GM19395 (cell line): Measurements from ENCODE around the gene PAGR1.
"Not testable (repeated sequence)": the region's sequence is repeated elsewhere in the genome, so short reads cannot be mapped to it uniquely, and the experiment has no call there.

Source experiments
- ATAC-seq: cut with Tn5 transposase; IDR thresholded peaks from one replicate; pipeline ENCODE4 v1.9.1; 2021; ENCODE audit warnings: mild to moderate bottlenecking, moderate library complexity; ENCODE audit not compliant: unreplicated experiment

The PAGR1 gene

DNA sequence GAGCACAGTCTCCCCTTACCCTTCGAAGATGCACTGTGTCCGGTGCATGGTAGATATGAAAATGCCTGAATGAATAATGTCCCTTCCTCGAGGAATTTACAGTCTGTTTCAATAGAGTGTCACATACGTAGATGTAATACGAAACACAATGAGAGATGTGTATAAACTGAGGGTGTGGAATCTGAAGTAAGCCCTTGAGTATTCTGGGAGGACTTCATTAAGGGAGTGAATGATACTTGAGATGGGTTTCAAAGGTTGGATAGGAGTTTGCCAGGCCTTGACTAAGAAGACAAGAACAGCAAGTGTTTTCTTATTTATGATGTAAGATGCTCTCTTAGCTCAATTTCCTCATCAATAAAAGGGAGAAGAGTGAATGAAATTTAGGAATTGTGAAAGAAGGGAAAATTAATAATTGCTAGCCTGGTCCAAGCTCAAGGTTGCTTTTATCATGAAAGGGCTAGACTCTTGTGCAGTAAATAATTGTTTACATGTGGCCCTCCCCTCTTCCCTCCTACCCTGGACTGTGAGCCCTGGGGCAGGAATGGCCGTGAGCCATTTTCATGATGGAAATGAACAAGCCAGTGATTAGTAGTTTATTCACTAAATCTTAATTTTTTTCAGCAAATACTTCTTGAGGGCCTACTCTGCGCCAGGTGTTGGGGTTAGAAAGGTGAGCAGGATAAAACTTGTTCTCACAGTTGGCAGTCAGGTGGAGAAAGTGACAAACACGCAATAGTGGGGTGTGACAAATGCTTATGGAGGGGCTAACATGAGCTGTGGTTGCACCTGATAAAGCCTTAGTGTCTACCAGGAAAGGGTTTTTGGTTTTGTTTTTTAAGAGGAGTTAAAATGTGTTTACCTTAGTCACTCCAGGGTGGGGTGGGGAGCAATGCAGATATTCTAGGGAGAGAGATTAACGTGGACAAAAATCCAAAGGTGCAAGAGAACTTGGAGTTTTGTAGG lies 23.8 kb upstream of the PAGR1 start:
- ATAC-seq = no peak

DNA sequence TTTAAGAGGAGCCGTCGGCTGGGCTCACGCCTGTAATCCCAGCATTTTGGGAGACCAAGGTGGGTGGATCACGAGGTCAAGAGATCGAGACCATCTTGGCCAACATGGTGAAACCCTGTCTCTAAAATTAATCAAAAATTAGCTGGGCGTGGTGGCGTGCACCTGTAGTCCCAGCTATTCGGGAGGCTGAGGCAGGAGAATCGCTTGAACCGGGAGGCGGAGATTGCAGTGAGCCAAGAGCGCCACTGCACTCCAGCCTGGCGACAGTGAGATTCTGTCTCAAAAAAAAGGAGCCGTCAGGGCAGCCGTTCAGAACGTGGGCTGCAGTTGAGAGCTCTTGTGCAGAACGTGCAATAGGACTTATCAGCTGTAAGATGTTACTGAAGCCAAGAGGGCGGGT lies 22.8 kb upstream of the PAGR1 start:
- ATAC-seq = not testable (repeated sequence)

DNA sequence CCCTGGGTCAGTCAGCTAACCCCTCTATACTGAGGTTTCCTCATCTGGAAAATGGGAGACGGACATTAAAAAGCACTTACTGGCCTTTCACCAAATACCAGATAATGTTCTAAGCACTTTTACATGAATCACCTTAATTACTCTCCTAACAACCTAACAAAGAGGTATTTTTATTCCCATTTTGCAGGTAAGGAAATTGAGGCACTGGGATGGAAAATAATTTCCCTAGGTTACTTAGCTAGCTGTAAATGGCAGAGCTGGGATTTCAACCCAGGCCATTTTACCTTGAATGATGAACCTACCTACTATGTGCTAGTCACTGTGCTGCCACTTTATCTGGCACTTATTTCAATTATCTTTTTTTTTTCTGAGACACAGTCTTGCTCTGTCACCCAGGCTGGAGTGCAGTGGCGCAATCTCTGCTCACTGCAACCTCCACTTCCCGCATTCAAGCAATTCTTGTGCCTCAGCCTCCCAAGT lies 21.7 kb upstream of the PAGR1 start:
- no peak for ATAC-seq

DNA sequence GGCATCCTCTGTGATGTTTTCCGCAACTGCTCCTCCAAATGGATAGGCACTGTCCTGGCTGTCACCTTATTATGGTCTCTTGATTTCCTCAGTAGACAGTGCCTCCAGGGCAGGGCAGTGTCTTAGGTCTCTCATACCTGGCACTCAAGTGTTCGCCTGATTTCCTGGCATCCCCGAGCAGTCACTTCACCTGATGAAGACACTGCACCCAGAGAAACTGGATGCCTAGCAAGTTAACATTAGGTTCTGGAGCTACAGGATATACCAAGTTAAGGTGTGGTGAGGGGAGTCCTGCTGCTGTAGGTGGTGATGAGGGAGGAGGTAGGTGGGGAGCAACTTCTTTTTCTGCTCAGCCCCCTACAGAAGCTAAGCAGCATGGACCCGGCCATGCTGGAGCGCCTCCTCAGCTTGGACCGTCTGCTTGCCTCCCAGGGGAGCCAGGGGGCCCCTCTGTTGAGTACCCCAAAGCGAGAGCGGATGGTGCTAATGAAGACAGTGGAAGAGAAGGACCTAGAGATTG lies 13.5 kb upstream of the PAGR1 start:
- no peak for ATAC-seq

DNA sequence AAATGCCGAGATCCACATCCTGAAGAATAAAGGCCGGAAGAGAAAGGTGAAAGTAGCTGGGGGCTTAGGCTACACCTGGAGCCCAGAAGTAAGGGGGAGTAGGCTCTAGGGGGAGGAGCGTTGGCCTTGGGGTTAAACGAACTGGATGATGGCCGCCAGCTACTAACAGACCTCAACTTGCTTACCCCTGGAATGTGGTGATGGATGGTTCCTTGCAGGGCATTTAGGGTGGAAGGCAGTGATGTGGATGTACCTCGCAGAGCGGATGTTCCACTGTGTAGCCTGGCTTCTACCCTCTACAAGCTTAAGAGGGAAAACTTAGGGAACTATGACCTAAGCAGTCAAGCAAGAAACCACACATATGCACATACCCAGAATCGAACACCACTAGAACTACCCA lies 11.9 kb upstream of the PAGR1 start:
- no peak for ATAC-seq

DNA sequence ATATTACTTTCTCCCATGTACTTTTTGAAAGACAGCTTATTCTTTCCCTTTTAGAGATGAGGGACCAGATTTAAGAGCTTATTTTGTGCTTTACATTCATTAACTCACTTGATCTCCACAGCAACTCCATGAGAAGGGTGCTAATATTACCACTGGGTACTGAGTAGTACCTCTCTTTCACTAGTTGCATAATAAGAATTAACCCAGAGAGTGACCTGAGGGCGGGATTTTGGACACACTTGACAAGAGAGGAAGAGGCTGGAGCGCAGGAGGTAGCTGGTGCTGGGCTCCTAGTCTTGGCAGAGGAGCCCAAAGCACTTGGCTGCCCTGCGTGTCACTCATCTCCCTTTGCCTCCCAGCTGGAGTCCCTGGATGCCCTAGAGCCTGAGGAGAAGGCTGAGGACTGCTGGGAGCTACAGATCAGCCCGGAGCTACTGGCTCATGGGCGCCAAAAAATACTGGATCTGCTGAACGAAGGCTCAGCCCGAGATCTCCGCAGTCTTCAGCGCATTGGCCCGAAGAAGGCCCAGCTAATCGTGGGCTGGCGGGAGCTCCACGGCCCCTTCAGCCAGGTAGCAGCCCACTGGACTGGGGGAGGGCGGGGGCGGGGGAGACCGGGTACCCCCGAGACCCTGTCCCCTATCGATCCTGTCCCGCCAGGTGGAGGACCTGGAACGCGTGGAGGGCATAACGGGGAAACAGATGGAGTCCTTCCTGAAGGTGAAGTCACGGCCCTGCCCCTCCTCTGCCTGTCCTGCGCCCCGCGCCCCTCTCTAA lies 11.3 kb upstream of the PAGR1 start:
- ATAC-seq = no peak

DNA sequence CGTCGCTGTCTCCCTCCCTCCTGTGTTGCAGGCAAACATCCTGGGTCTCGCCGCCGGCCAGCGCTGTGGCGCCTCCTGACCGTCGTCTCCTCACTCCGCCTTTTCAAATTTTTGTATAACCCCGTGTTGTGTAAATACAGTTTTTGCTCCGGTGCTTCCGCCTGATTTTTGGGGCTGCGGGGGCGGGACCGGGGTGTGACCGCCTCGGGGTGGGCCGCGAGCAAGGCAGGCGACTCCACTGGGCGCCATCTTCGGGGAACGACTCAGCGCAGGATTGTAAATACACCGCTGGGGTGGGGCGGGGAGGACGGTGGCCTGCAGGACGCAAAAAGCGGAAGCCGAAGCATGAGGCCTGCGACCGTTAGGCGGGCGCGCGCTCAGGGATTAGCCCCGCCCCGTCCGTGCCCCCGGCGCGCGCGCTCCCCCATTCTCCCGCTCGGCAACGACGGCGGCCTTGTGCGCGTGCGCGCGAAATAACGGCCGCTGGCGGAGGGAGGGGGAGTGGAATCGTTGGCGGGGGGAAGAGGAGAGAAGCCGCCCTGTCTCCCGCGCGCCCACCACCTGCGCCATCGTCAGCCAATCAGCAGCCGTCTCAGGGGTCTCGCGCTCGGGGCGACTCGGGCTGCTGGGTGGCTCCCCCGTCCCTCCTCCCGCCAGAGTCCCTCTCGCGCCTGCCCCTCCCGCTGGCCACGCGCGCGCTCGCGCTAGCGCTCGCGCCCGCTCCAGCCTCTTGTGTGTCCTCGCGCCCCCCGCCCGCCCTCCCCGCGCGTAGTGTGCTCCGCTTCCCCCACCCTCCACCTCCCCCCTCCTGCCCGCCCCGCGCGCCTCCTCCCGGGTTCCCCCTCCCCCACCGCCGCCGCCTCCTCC lies 10.5 kb upstream of the PAGR1 start:
- peak; percentile 60 for ATAC-seq

DNA sequence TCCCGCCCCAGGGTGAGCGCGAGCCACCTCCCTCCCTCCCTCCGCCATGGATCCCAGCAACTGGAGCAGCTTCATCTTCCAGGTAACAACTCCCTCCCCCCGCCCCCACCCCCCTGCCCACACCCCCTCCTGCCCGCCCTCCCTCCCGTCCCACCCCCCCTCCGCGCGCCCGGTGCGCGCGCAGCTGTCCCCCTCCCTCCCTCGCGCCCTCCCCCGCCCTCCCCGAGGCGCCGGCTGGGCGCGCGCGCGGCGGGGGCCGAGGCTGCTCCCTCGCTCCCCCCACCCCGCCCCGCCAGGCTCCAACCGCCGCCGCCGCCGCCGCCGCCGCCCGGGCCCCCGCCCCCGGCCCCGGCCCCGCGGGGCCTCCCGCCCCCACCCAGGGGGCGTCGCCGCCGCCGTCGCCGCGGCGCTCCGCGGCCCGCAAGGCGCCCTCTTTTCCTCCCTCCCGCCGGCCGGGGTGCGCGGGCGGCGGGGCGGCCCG lies 9.8 kb upstream of the PAGR1 start, which contains the start of gene MAZ:
Gene MAZ (plus strand): TSS at position 431 of the 481 bp plus-strand sequence. CDS start 173 bp downstream, outside the sequence.
- ATAC-seq = no peak

DNA sequence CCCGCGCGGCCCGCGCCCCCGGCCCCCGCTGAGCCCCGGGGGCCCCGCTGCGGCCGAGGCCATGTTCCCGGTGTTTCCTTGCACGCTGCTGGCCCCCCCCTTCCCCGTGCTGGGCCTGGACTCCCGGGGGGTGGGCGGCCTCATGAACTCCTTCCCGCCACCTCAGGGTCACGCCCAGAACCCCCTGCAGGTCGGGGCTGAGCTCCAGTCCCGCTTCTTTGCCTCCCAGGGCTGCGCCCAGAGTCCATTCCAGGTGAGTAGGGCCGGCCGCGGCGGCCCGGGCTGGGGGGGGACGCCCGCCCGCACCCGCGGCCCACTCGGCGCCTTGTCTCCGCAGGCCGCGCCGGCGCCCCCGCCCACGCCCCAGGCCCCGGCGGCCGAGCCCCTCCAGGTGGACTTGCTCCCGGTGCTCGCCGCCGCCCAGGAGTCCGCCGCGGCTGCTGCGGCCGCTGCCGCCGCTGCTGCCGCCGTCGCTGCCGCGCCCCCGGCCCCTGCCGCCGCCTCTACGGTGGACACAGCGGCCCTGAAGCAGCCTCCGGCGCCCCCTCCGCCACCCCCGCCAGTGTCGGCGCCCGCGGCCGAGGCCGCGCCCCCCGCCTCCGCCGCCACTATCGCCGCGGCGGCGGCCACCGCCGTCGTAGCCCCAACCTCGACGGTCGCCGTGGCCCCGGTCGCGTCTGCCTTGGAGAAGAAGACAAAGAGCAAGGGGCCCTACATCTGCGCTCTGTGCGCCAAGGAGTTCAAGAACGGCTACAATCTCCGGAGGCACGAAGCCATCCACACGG lies 9.1 kb upstream of the PAGR1 start:
- no peak for ATAC-seq

DNA sequence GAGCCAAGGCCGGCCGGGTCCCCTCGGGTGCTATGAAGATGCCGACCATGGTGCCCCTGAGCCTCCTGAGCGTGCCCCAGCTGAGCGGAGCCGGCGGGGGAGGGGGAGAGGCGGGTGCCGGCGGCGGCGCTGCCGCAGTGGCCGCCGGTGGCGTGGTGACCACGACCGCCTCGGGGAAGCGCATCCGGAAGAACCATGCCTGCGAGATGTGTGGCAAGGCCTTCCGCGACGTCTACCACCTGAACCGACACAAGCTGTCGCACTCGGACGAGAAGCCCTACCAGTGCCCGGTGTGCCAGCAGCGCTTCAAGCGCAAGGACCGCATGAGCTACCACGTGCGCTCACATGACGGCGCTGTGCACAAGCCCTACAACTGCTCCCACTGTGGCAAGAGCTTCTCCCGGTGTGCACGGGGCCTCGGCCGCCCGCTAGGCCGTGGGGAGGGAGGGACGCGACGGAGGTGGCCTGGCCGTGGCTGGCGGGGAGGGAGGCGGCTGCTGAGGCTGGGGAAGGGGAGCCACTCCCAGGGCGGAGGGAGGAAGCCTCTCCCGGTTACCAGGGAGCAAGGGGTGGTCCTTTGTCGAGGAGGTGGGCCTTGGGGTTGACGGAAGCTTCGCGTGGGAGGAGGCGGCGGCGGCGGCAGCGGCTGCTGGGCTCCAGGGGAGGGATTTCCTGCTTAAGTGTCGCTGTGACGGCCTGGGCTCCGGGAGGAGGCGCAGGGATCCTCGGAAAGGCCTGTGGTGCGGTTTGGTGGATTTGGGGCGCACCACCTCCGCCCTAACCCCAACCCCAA lies 8.3 kb upstream of the PAGR1 start:
- ATAC-seq = no peak

DNA sequence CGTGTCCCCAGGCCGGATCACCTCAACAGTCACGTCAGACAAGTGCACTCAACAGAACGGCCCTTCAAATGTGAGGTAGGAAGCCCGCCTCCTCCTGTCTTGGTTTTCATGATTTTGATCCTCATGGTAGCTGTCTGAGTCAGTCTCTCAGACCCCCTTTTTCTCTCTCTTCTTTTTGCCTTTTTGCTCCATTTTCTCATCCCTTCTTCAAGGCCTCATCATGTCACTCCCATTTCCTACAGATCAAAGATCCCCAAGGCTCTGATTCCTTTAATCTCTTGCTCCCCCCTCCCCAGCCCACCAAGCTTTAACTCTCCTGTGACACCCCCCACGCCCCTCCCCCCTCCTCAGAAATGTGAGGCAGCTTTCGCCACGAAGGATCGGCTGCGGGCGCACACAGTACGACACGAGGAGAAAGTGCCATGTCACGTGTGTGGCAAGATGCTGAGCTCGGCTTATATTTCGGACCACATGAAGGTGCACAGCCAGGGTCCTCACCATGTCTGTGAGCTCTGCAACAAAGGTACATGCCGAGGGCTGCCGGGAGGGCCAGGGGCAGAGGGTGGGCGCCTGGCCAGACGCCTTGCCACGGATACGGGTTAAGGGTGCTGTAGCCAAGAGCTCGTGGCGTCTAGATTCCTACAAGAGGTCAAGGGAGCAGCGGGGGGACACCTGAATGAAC lies 7.6 kb upstream of the PAGR1 start:
- ATAC-seq = no peak

DNA sequence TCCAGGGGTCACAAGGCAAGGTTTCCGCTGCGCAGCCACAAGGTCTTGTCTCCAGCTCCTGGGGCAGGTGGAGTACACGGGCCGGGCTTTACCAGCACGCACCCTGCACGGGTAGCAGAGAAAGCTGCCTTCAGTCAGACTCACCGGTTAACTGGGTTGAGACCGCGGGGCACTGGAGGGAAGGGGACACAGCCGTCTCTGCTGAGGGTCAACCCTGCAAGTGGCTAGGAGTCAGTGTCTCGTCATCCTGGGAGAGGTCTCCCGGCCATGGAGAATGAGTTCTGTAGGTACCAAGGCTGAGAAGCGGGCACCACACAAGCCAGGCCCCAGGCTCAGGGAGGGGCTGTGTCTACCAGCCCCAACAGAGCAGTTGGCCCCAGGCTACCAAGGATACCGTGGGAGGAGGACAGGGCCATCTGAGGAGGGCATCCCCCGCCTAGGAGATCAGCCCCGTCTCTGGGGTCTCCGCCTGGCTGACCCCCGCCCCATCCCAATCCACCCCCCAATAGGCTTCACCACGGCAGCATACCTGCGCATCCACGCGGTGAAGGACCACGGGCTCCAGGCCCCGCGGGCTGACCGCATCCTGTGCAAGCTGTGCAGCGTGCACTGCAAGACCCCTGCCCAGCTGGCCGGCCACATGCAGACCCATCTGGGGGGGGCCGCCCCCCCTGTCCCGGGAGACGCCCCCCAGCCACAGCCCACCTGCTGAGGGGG lies 6.8 kb upstream of the PAGR1 start:
- no peak for ATAC-seq

DNA sequence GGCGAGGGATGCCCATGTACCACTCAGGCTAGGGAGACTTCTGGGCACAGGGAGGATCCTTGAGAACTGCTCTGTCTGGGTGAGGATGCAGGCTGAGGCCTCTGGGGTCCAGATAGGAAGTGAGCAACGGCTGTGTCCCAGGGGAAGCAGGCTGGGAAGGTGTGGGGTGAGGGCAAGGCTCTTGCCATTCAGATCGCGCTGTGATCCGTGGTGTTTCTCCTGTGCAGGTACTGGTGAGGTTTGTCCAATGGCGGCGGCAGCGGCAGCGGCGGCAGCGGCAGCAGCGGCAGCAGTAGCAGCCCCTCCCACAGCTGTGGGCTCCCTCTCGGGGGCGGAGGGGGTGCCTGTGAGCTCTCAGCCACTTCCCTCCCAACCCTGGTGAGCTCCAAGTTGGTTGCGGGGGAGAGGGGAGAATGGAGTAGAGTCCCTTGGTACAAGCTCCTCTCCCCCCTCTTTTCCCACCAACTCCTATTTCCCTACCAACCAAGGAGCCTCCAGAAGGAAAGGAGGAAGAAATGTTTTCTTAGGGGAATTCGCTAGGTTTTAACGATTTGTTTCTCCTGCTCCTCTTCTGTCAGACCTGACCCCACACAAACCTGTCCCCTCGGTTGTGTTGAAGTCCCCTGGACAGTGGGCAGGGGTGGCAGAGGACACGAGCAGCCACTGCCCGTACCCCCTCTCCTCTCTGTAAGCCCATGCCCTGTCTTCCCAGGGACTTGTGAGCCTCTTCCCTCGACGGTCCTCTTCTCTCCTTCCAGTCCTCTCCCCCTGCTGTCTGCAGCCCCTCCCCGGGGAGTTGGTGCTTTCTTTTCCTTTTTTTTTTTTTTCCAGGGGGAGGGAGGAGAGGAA lies 5.9 kb upstream of the PAGR1 start:
- ATAC-seq = no peak

DNA sequence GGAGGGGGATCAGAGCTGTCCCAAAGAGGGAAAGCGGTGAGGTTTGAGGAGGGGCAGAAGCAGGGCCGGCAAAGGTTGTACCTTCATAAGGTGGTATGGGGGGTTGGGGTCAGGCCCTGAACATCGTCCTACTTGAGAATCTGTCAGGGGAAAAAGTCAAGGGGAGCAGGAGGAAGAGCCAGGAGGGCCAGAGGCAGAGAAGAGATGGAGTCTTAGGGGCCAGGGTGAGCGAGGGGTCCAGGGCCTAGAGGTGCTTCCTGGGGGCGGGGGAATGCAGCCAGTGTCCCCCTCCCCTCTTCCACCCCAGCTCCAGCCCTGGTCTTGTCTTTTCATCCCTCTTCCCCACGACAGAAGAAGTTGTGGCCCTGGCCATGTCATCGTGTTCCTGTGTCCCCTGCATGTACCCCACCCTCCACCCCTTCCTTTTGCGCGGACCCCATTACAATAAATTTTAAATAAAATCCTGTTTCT lies 5.2 kb upstream of the PAGR1 start:
- ATAC-seq = no peak

DNA sequence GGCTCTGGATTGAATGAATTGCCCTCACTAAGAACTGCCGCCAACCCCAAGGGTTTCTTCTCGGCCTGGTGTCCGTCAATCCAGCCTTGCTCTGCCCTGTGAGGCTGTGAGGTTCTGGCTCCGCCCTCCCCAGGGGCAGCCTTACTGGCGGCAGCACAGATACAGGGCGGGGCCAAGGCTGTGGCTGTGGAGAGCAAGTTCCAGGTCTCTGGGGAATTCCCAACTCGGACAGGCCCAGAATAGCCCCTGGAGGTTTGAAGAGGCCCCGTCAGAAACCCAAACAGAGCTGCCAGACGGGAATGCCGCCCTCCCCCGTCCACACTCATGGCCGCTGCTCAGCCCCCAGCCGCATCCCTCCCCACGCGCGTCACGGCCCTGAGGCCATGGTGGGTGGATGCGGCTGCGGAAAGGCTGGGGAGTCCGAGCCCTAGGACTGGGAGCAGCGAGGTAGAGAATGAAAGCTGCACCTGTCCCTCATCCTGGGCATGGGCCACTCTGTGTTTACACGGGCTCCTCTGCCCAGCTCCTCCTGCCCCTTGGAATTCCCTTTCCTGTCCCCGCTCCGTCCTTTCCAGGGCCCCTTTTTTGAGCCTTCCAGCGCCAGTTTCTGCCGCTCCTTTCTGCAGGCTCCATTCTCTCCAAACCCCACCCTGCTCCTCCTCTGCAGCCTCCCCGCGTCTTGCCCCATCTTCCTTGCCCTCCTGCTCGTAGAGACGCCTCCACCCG lies 4.6 kb upstream of the PAGR1 start:
- ATAC-seq = peak; percentile 37
